ENCODE results near the gene SIRT2.
"Not testable (repeated sequence)": the region's sequence is repeated elsewhere in the genome, so short reads cannot be mapped to it uniquely, and the experiment has no call there.

The SIRT2 gene

GRCh38 chr19:38870612-38871011, 28.8 kb downstream of the SIRT2 start:
- Histone ChIP-seq H3K9me3 (replicated peaks; ENCODE audit: low read length) (no peaks in the 10 kb centered on the region), H3K36me3 (ENCODE audit: insufficient read depth, low read length) (no peaks in the 10 kb centered on the region), H3K9ac (ENCODE audit: low read depth, low read length) (no peak overlapping the region), H3K4me3 (ENCODE audit: low read length) (no peak overlapping the region), H3K27me3 (ENCODE audit: control insufficient read depth, insufficient read depth, low read length) (no peaks in the 10 kb centered on the region), H3K4me2 (ENCODE audit: low read length) (no peak overlapping the region), H3K4me1 (ENCODE audit: control insufficient read depth, insufficient read depth, low read length) (peaks cover 12% of the 10 kb centered on the region)

DNA sequence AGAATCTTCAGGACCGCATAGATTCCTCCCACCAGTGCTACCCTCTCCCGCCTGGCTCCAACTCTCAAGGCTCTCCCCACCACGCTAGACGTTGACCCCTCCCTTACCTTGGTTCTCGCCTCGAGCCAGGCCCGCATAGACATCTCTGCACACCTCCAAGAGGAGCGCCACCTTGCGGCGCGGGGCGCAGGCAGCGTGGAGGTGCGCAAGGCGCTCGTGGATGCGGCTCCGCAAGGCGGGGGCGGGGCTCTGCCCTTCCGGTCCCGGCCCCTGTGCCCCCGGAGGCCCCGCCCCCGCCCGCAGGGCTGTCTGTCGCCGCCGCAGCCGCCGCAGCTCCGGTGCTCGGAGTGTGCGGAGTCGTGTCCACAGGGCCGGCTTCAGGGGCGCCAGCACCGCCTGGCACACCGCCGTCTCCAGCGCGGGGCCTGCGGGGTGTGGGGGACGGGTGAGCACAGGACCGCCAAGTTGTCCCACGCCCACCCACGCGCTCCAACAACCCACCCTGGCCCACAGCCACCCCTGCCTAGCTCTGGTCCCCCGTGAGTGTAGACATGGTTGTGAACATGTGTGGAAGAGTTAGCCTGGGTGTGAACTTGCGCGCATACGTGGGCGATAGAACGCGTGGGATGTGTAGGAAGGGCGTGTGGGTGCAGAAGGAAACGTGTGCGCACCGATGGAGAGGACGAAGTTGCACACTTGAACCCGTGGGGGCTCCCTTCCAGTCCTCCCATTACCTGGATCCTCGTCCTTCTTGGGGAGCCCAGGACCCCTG, 29.4 kb downstream of the SIRT2 start:
- no peak overlapping the region for H3K9ac ChIP-seq (ENCODE audit: low read depth, low read length)
- no peaks in the 10 kb centered on the region for H3K9me3 ChIP-seq (replicated peaks; ENCODE audit: low read length)
- no peaks in the 10 kb centered on the region for H3K27me3 ChIP-seq (ENCODE audit: control insufficient read depth, insufficient read depth, low read length)
- H3K36me3 ChIP-seq (ENCODE audit: insufficient read depth, low read length), result no peaks in the 10 kb centered on the region
- H3K4me1 ChIP-seq (ENCODE audit: control insufficient read depth, insufficient read depth, low read length), result peaks cover 12% of the 10 kb centered on the region
- H3K4me2 ChIP-seq (ENCODE audit: low read length), result peak overlapping the region; percentile 79
- H3K4me3 ChIP-seq (ENCODE audit: low read length), result peak overlapping the region; percentile 62

DNA sequence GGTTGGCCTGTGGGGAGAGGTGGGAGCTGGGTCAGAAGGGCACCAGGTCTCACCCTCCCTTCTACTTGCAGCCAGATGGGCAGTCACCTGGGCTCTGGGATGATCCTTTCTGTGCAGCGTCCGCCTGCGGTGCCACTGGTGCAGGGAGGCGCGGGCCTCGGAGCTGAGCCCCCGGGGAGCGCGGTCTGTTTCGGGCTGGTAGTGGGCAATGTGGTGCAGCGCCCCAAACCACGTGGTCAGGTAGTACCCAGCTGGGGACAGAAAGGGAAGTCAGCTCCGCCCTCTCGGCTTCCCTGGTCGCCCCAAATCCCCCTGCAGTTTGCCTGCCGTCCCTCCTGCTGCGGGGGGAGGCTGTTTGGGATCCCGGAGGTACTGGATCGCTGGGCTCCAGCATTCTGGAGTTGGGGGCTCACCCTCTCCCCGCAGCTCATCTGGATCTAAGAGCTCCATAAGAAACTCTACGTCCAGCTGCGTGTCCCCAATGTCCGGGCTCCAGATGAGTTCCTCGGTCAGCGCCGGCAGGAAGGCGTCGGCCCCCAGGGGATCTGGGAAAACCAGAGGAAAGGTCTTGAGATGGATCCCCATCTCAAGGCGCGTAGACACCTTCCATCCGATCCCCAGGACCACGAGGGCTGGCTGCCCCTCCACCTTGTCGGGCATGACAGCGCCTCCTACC, 30.1 kb downstream of the SIRT2 start:
- peaks cover 12% of the 10 kb centered on the region for H3K4me1 ChIP-seq (ENCODE audit: control insufficient read depth, insufficient read depth, low read length)
- peak overlapping the region; percentile 79 for H3K4me2 ChIP-seq (ENCODE audit: low read length)
- H3K9me3 ChIP-seq (replicated peaks; ENCODE audit: low read length), result no peaks in the 10 kb centered on the region
- no peaks in the 10 kb centered on the region for H3K27me3 ChIP-seq (ENCODE audit: control insufficient read depth, insufficient read depth, low read length)
- H3K36me3 ChIP-seq (ENCODE audit: insufficient read depth, low read length), result no peaks in the 10 kb centered on the region
- H3K4me3 ChIP-seq (ENCODE audit: low read length), result peak overlapping the region; percentile 62
- no peak overlapping the region for H3K9ac ChIP-seq (ENCODE audit: low read depth, low read length)

- Histone ChIP-seq H3K4me1 (ENCODE audit: control insufficient read depth, insufficient read depth, low read length) (peaks cover 12% of the 10 kb centered on the region), H3K9me3 (replicated peaks; ENCODE audit: low read length) (no peaks in the 10 kb centered on the region), H3K27me3 (ENCODE audit: control insufficient read depth, insufficient read depth, low read length) (no peaks in the 10 kb centered on the region), H3K36me3 (ENCODE audit: insufficient read depth, low read length) (no peaks in the 10 kb centered on the region), H3K9ac (ENCODE audit: low read depth, low read length) (no peak overlapping the region), H3K4me2 (ENCODE audit: low read length) (no peak overlapping the region), H3K4me3 (ENCODE audit: low read length) (no peak overlapping the region)
These were observed 30.9 kb downstream of the SIRT2 start for GRCh38 chr19:38868551-38868950.

GRCh38 chr19:38867171-38867780, 32.1 kb downstream of the SIRT2 start:
- no peak overlapping the region for H3K4me3 ChIP-seq (ENCODE audit: low read length)

GRCh38 chr19:38862321-38863059, 36.9 kb downstream of the SIRT2 start:
- Histone ChIP-seq H3K27me3 (ENCODE audit: control insufficient read depth, insufficient read depth, low read length) (no peaks in the 10 kb centered on the region), H3K9me3 (replicated peaks; ENCODE audit: low read length) (no peaks in the 10 kb centered on the region), H3K4me2 (ENCODE audit: low read length) (no peak overlapping the region), H3K4me3 (ENCODE audit: low read length) (no peak overlapping the region), H3K36me3 (ENCODE audit: insufficient read depth, low read length) (no peaks in the 10 kb centered on the region), H3K9ac (ENCODE audit: low read depth, low read length) (no peak overlapping the region), H3K4me1 (ENCODE audit: control insufficient read depth, insufficient read depth, low read length) (no peaks in the 10 kb centered on the region)

More at GRCh38 chr19:38867171-38867780, 32.1 kb downstream of the SIRT2 start:
- Histone ChIP-seq H3K9ac (ENCODE audit: low read depth, low read length) (no peak overlapping the region), H3K9me3 (replicated peaks; ENCODE audit: low read length) (no peaks in the 10 kb centered on the region), H3K4me1 (ENCODE audit: control insufficient read depth, insufficient read depth, low read length) (peaks cover 12% of the 10 kb centered on the region), H3K36me3 (ENCODE audit: insufficient read depth, low read length) (no peaks in the 10 kb centered on the region), H3K27me3 (ENCODE audit: control insufficient read depth, insufficient read depth, low read length) (no peaks in the 10 kb centered on the region), H3K4me2 (ENCODE audit: low read length) (no peak overlapping the region)

- Histone ChIP-seq H3K4me2 (ENCODE audit: low read length) (no peak overlapping the region), H3K27me3 (ENCODE audit: control insufficient read depth, insufficient read depth, low read length) (no peaks in the 10 kb centered on the region), H3K36me3 (ENCODE audit: insufficient read depth, low read length) (no peaks in the 10 kb centered on the region), H3K9ac (ENCODE audit: low read depth, low read length) (no peak overlapping the region), H3K9me3 (replicated peaks; ENCODE audit: low read length) (no peaks in the 10 kb centered on the region), H3K4me1 (ENCODE audit: control insufficient read depth, insufficient read depth, low read length) (no peaks in the 10 kb centered on the region), H3K4me3 (ENCODE audit: low read length) (no peak overlapping the region)
These were observed 38.0 kb downstream of the SIRT2 start for GRCh38 chr19:38861368-38861767.

GRCh38 chr19:38859631-38860204, 39.7 kb downstream of the SIRT2 start:
- not testable (repeated sequence) for H3K4me3 ChIP-seq (ENCODE audit: low read length); H3K27me3 ChIP-seq (ENCODE audit: control insufficient read depth, insufficient read depth, low read length); H3K36me3 ChIP-seq (ENCODE audit: insufficient read depth, low read length); H3K4me1 ChIP-seq (ENCODE audit: control insufficient read depth, insufficient read depth, low read length); H3K9me3 ChIP-seq (replicated peaks; ENCODE audit: low read length); H3K4me2 ChIP-seq (ENCODE audit: low read length); H3K9ac ChIP-seq (ENCODE audit: low read depth, low read length)

DNA sequence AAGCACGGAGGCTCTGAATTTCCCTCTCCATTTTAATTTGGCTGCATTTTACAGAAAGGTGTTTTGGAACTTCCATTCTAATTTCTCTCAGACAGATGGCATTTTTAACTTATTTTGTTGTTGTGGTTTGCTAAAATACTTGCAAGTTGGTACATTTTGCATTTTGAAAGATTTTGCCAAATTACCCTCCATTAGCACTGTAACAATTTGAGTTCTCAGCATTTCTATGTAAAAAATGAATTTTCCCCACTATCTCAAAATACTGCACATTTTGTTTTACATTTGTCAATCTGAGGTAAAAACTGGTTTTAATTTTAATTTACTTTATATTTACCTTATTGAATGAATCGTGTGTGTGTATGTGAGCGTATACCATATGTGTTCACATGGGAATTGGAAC, 42.6 kb downstream of the SIRT2 start:
- H3K36me3 ChIP-seq (ENCODE audit: insufficient read depth, low read length), result no peaks in the 10 kb centered on the region
- peaks cover 8% of the 10 kb centered on the region for H3K4me1 ChIP-seq (ENCODE audit: control insufficient read depth, insufficient read depth, low read length)
- no peak overlapping the region for H3K9ac ChIP-seq (ENCODE audit: low read depth, low read length)
- H3K4me2 ChIP-seq (ENCODE audit: low read length), result no peak overlapping the region
- H3K9me3 ChIP-seq (replicated peaks; ENCODE audit: low read length), result no peaks in the 10 kb centered on the region
- H3K4me3 ChIP-seq (ENCODE audit: low read length), result no peak overlapping the region
- no peaks in the 10 kb centered on the region for H3K27me3 ChIP-seq (ENCODE audit: control insufficient read depth, insufficient read depth, low read length)

DNA sequence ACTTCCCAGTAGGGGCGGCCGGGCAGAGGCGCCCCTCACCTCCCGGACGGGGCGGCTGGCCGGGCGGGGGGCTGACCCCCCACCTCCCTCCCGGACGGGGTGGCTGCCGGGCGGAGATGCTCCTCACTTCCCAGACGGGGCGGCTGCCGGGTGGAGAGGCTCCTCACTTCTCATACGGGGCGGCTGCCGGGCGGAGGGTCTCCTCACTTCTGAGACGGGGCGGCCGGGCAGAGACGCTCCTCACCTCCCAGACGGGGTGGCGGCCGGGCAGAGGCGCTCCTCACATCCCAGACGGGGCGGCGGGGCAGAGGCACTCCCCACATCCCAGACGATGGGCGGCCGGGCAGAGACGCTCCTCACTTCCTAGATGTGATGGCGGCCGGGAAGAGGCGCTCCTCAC, 43.7 kb downstream of the SIRT2 start:
- not testable (repeated sequence) for H3K9ac ChIP-seq (ENCODE audit: low read depth, low read length); H3K4me2 ChIP-seq (ENCODE audit: low read length); H3K36me3 ChIP-seq (ENCODE audit: insufficient read depth, low read length); H3K9me3 ChIP-seq (replicated peaks; ENCODE audit: low read length); H3K27me3 ChIP-seq (ENCODE audit: control insufficient read depth, insufficient read depth, low read length); H3K4me3 ChIP-seq (ENCODE audit: low read length)
- peaks cover 17% of the 10 kb centered on the region for H3K4me1 ChIP-seq (ENCODE audit: control insufficient read depth, insufficient read depth, low read length)

DNA sequence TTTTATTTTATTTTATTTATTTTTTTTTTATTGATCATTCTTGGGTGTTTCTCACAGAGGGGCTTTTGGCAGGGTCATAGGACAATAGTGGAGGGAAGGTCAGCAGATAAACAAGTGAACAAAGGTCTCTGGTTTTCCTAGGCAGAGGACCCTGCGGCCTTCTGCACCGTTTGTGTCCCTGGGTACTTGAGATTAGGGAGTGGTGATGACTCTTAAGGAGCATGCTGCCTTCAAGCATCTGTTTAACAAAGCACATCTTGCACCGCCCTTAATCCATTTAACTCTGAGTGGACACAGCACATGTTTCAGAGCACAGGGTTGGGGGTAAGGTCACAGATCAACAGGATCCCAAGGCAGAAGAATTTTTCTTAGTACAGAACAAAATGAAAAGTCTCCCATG, 44.5 kb downstream of the SIRT2 start:
- H3K4me3 ChIP-seq (ENCODE audit: low read length); H3K9me3 ChIP-seq (replicated peaks; ENCODE audit: low read length); H3K9ac ChIP-seq (ENCODE audit: low read depth, low read length); H3K27me3 ChIP-seq (ENCODE audit: control insufficient read depth, insufficient read depth, low read length); H3K36me3 ChIP-seq (ENCODE audit: insufficient read depth, low read length); H3K4me2 ChIP-seq (ENCODE audit: low read length): not testable (repeated sequence)
- H3K4me1 ChIP-seq (ENCODE audit: control insufficient read depth, insufficient read depth, low read length), result peaks cover 19% of the 10 kb centered on the region
